ENCODE results near the gene SFMBT2.

The SFMBT2 gene

GRCh38 chr10:7293378-7293920, 117.4 kb downstream of the SFMBT2 start:
- DNase-seq, result no peak

DNA sequence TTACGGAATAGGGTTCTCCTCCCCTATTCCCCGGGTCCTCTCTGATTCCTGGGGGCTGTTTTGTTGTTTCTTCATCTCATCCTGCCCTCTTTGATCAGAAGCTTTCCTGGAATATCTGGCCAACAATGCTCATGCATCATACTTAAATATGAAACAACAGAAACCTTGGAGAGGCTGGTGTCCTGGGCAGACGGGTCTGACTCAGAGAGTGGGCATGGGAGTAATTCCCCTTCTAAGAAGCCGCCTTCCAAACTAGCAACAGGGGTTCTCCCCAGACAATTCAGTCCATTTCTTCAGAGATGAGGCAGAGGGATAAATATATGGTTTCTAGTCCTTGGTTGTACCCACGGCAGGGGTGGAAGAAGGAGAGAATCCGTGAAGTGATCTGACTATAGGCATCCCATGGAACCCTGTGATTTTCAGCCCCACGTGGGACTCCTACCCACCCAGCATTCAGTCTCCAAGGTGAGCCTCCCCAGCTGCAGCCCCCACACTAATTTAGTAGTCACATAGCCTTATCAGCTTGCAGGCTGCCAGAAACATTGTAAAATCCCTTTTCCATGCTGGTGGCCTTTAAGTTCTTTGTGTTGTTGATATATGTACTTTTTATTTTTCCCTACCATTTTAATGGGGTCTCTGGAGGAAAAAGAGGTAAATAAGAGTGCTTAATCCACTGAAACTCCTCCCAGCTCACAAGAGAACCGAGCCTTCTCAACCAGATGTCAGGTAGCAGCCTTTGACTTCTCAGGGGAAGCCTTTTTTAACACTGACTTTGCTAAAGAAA, 119.2 kb downstream of the SFMBT2 start:
- DNase-seq, result no peak

GRCh38 chr10:7288060-7288690, 122.7 kb downstream of the SFMBT2 start:
- DNase-seq, result no peak

- no peak for DNase-seq
Observed at GRCh38 chr10:7287377-7287776, 123.5 kb downstream of the SFMBT2 start.

GRCh38 chr10:7285522-7286322, 125.1 kb downstream of the SFMBT2 start:
- no peak for DNase-seq

- DNase-seq, result no peak
Observed at GRCh38 chr10:7283246-7283645, 127.6 kb downstream of the SFMBT2 start.

DNA sequence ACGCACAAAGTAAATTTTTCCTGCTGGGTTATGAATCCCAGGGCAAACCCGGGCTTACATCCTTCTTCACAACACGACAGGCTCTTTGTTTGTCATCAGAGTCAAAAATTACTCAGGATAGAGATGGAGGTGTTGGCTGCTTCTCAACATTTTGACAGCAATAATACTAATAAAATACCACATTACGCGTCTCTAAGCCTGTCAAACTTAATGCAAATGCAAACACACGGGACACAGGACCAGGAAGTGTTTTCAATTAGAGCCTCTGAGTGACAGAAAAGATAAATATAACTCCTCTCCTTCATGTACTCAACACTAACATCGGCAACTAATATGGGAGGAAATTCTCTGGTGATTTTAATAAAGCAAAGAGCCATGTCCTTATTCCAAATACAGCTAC, 128.4 kb downstream of the SFMBT2 start:
- no peak for DNase-seq

GRCh38 chr10:7281429-7281828, 129.4 kb downstream of the SFMBT2 start:
- DNase-seq, result no peak

- no peak for DNase-seq
Observed at GRCh38 chr10:7279303-7279702, 131.5 kb downstream of the SFMBT2 start.

DNA sequence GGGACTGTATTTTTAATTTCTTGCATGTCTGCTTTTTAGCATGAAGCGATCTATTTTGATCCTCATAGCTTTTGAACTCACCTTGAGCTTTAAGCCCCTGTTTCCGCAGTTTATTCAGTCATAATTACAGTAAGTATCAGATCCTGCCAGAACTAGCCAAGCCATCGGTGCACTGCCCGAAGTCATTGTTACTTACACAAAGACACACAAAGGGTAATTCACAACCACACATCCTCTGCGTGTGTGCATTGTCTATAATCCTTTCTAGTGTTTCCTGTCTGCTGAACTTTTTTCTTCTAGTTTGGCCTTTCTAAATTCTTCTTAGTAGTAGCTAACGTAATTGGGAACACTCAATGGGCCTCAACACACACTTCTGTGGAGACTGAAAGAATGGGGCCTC, 133.0 kb downstream of the SFMBT2 start:
- no peak for DNase-seq

DNA sequence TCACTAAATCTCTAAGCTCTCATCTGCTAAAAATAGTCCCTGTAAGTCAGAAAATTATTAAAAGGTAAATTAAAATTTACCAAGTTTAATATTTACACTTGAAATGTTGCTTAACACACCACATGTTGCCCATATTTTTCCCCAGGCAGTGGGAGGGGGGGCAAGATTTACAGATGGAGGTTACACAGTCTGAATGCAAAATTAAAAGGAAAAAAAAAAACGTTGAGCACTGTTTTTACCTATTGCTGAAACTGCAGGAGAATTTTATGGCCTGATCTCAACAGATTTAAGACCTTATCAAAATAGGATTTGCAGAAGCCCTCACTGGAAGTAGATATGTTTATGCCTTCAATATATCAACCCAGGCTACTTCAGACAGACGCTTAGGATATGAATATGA, 133.4 kb downstream of the SFMBT2 start:
- no peak for DNase-seq

GRCh38 chr10:7275761-7276440, 134.9 kb downstream of the SFMBT2 start:
- no peak for DNase-seq

DNA sequence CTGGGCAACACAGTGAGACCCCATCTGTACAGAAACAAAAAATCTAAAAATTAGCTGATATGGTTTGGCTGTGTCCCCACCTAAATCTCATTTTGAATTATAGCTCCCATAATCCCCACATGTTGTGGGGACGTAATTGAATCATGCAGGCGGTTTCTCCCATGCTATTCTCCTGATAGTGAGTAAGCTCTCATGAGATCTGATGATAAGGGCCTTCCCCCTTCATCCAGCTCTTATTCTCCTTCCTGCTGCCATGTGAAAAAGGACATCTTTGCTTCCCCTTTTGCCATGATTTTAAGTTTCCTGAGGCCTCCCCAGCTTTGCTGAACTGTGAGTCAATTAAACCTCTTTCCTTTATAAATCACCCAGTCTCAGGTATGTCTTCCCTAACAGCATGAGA, 136.5 kb downstream of the SFMBT2 start:
- DNase-seq, result no peak

DNA sequence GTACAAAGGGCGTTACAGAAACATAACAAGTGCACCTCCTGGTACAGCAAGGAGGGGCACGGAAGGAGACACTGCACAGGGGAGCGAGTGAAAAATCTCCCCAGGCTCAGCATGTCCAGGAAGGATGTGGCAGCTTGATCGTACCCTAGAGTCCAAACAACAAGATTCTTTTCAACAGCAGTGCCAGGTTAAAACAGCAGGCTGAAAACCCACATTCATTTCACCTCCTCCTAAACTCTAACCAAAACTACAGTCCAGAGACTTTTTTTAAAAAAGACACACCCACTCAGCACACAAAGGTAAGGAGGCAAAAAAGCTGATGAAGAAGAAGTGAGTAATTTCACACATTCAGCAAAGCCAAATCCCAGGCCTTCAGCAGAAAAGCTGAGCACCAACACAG, 138.8 kb downstream of the SFMBT2 start:
- DNase-seq, result no peak

- no peak for DNase-seq
Observed at GRCh38 chr10:7269988-7270387, 140.8 kb downstream of the SFMBT2 start.

DNA sequence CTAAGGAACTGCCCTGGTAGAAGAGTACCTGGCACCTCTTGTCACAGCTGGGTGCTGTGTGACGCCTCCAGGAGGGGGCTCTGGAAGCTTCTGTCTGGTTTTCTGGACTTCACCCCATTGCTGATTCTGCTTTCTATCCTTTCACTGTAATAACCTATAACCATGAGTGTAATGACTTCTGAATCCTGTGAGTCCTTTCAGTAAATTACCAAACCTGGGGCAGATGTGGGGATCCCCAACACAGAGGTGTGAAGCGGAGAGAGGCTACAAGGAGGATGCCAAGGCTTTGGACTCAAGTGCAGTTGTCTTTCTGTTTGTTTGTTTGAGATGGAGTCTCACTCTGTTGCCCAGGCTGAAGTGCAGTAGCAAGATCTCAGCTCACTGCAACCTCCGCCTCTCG, 143.7 kb downstream of the SFMBT2 start:
- no peak for DNase-seq

GRCh38 chr10:7265396-7266123, 145.3 kb downstream of the SFMBT2 start:
- DNase-seq, result no peak

DNA sequence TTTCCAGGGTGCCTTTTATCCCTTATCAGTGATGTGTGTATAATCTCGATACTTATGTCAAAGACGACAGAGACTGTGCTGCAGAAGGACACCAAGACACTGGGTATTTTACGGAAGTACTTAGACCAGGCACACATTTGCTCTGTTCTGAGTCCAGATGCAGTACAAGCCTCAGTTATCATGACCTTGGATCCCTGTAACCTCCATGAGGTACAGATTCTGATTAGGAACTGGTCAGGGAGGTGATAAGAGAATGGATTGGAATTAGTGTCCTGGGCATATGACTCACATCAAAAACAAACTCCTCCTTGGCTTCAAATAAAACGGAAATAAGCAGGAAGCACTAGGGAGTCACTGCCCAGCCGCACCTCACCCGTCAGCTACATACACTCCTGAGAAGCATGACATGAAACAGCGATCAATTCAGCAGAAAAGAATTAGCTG, 146.5 kb downstream of the SFMBT2 start:
- DNase-seq, result no peak

DNA sequence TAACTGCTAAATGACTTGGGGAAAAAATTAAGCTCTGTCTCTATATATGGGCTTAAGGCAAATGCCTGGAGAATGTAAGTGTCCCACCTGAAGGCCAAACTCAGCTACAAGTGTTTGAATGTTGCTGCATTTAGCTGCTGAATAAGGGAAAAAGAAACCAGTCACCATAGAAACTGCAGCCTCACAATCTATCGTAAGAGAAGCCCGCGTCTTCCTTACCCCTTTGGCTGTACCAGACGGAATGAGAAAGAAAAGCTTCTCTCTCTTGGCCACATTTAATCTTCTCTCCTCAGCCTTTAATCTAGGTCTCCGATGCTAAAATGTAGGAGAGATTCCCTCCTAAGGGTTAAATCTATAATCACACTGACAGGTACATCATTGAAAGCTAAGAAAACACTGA, 147.2 kb downstream of the SFMBT2 start:
- DNase-seq, result no peak

GRCh38 chr10:7261351-7261750, 149.5 kb downstream of the SFMBT2 start:
- no peak for DNase-seq

- no peak for DNase-seq
Observed at GRCh38 chr10:7260912-7261311, 149.9 kb downstream of the SFMBT2 start.

DNA sequence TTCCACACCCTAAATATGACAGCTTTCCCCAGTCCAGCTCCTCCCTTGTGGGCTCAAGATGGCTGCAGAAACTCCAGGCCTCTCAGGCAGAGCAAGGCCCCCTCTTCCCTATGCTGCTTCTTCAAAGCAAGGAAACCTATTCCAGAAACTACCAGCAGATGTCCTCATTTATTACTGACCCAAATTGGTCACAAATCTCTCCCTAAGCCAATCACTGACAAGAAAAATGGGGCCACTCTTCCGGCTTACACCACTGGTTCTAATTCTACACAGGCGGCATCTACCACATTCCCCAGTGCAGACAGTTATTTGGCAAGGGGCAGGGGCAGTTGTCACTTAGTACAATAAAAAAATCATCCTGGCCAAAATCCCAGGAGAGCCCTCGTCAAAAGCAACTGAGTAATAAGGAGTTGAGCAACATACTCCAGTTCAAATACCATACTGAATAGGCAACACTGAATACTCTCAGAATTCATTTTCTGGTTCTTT, 150.4 kb downstream of the SFMBT2 start:
- DNase-seq, result no peak
